ENCODE results near the gene CUL3.

GRCh38 chr2:224561234-224562005 is 23.7 kb downstream of the CUL3 start:
- no peak for TF ChIP-seq POLR2AphosphoS5 (IDR thresholded peaks at IDR 0.05; ENCODE audit: low read depth)
- no peak for TF ChIP-seq CTCF (IDR thresholded peaks at IDR 0.05; ENCODE audit: insufficient read depth, low read length)
- TF ChIP-seq REST (IDR thresholded peaks at IDR 0.05; ENCODE audit: insufficient replicate concordance, low read depth) = no peak
- no peak for TF ChIP-seq SPI1 (IDR thresholded peaks at IDR 0.05; ENCODE audit: borderline replicate concordance, low read depth)
- TF ChIP-seq GABPA (IDR thresholded peaks at IDR 0.05; ENCODE audit: low read depth) = no peak
